ENCODE data around the gene FHL2. TPM values are rescaled to one million over a fixed set of nuclear protein-coding genes. Genes with fewer than 3 reads are reported as not detected.

The FHL2 gene
- total RNA-seq, 1 donor from 2014 or later: 18.5 TPM

GRCh38 chr2:105396254-105397024 is 2.4 kb downstream of the FHL2 start:
- TF ChIP-seq CTCF (IDR thresholded peaks at IDR 0.05; ENCODE audit: unreplicated experiment): no peak
- H3K27me3 Mint-ChIP-seq (ENCODE audit: unreplicated experiment): peaks cover 5% of the 10 kb centered on the region
- peak overlapping the region; percentile 4 for H3K4me3 Mint-ChIP-seq (ENCODE audit: unreplicated experiment)
- peaks cover 30% of the 10 kb centered on the region for H3K4me1 Mint-ChIP-seq (ENCODE audit: unreplicated experiment)
- no peak for DNase-seq (ENCODE audit: low spot score)
- no peak overlapping the region for H3K27ac Mint-ChIP-seq (ENCODE audit: unreplicated experiment)
- H3K9me3 Mint-ChIP-seq (ENCODE audit: unreplicated experiment): no peaks in the 10 kb centered on the region
- H3K36me3 Mint-ChIP-seq (ENCODE audit: low read depth, unreplicated experiment): no peaks in the 10 kb centered on the region

- no peak overlapping the region for H3K27ac Mint-ChIP-seq (ENCODE audit: unreplicated experiment)
- DNase-seq (ENCODE audit: low spot score): no peak
- H3K36me3 Mint-ChIP-seq (ENCODE audit: low read depth, unreplicated experiment): no peaks in the 10 kb centered on the region
- peaks cover 30% of the 10 kb centered on the region for H3K4me1 Mint-ChIP-seq (ENCODE audit: unreplicated experiment)
- no peak for TF ChIP-seq CTCF (IDR thresholded peaks at IDR 0.05; ENCODE audit: unreplicated experiment)
- H3K27me3 Mint-ChIP-seq (ENCODE audit: unreplicated experiment): peaks cover 5% of the 10 kb centered on the region
- H3K4me3 Mint-ChIP-seq (ENCODE audit: unreplicated experiment): no peak overlapping the region
- H3K9me3 Mint-ChIP-seq (ENCODE audit: unreplicated experiment): no peaks in the 10 kb centered on the region
These were observed 3.2 kb downstream of the FHL2 start for GRCh38 chr2:105395691-105396090.

DNA sequence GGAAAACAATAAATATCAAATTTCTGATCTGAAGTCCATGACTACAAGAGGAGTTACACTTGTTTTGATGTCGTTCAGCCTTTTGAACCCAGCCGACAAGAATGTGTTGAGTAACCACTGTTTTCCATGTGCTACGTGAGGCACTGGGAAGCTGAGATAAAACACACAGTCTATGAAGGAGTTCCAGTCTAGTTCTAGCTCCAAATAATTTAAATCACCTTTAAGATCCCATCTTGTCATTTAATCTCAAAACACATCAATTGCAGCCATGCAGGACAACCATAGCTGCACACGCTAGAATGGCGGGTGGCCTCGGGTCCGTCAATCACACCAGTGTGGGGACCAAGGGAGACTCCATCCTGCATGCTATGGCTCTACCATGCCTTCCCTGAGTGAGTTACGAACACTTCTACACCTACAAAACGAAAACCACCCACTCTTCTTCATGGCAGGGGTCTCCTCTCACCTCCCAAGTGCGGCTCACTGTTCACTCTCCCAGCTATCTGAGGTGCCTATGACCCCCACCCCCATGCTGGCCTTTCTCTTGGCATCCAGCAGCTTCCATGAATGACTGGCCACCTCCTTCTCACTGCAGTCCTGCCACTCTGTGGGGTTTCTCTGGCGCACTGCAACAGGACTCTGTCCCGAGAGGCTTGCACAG is 3.8 kb downstream of the FHL2 start:
- no peak for TF ChIP-seq CTCF (IDR thresholded peaks at IDR 0.05; ENCODE audit: unreplicated experiment)
- peaks cover 5% of the 10 kb centered on the region for H3K27me3 Mint-ChIP-seq (ENCODE audit: unreplicated experiment)
- H3K27ac Mint-ChIP-seq (ENCODE audit: unreplicated experiment): no peak overlapping the region
- H3K36me3 Mint-ChIP-seq (ENCODE audit: low read depth, unreplicated experiment): no peaks in the 10 kb centered on the region
- H3K4me3 Mint-ChIP-seq (ENCODE audit: unreplicated experiment): no peak overlapping the region
- DNase-seq (ENCODE audit: low spot score): no peak
- H3K4me1 Mint-ChIP-seq (ENCODE audit: unreplicated experiment): peaks cover 30% of the 10 kb centered on the region
- no peaks in the 10 kb centered on the region for H3K9me3 Mint-ChIP-seq (ENCODE audit: unreplicated experiment)

DNA sequence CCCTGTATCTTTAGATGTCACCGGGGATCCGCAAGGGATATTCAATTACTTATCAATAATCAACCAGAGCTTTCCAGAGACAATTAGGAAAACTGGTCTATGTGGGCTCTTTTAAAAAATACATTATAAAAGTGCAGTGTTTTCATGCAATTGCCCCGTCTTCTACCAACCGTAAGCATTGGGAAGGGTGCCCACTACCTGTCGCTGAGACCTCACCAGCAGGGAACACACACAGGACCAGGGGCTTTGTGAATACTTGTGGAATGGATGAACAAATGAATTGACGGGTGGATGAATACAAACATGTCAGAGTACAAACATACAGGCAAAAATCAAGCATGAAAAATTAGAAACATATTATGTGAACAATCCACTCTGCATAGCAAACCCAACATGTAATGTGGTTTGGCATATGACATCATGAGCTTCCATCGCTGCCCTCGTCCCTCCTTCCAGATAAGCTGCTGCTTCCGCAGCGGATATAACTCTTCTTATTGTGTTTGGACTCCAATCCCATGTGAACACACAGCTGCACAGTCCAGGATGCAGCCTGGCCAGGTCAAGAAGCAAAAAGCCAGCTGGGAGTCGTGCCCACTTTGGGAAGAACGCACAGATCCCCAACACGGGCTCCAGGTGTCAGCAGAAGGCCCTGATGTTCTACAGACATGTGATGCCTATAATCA is 5.3 kb downstream of the FHL2 start:
- Mint-ChIP-seq H3K36me3 (ENCODE audit: low read depth, unreplicated experiment) (peaks cover 9% of the 10 kb centered on the region), H3K4me1 (ENCODE audit: unreplicated experiment) (peaks cover 41% of the 10 kb centered on the region), H3K27me3 (ENCODE audit: unreplicated experiment) (peaks cover 2% of the 10 kb centered on the region), H3K4me3 (ENCODE audit: unreplicated experiment) (no peak overlapping the region), H3K9me3 (ENCODE audit: unreplicated experiment) (no peaks in the 10 kb centered on the region), H3K27ac (ENCODE audit: unreplicated experiment) (no peak overlapping the region)
- no peak for DNase-seq (ENCODE audit: low spot score)
- TF ChIP-seq CTCF (IDR thresholded peaks at IDR 0.05; ENCODE audit: unreplicated experiment): no peak
